NCI-H82 treated with DMSO at 0.1 percent for 48 hours (cell line): ENCODE measurements around the gene ALG2.

ENCODE experiments used
- DNase-seq: peaks from one replicate; lab custom pipeline; 2025; ENCODE audit not compliant: unreplicated experiment; lab: John Stamatoyannopoulos, UW

The ALG2 gene

GRCh38 chr9:99193466-99193821 is 28.3 kb downstream of the ALG2 start:
- no peak for DNase-seq

GRCh38 chr9:99192786-99193465 is 28.8 kb downstream of the ALG2 start:
- no peak for DNase-seq

- no peak for DNase-seq
These were observed 31.0 kb downstream of the ALG2 start for GRCh38 chr9:99190597-99191283.

- DNase-seq = no peak
These were observed 31.7 kb downstream of the ALG2 start for GRCh38 chr9:99189887-99190596.

GRCh38 chr9:99189186-99189585 is 32.6 kb downstream of the ALG2 start:
- DNase-seq = no peak

GRCh38 chr9:99187311-99187710 is 34.4 kb downstream of the ALG2 start:
- no peak for DNase-seq

- peak; percentile 63 for DNase-seq
These were observed 35.8 kb downstream of the ALG2 start for GRCh38 chr9:99185934-99186333.

GRCh38 chr9:99185348-99185632 is 36.5 kb downstream of the ALG2 start:
- no peak for DNase-seq

GRCh38 chr9:99184475-99185347 is 37.0 kb downstream of the ALG2 start:
- DNase-seq = peak; percentile 87

- DNase-seq = no peak
These were observed 37.6 kb downstream of the ALG2 start for GRCh38 chr9:99184110-99184474.

GRCh38 chr9:99183616-99184015 is 38.1 kb downstream of the ALG2 start:
- DNase-seq = no peak

- no peak for DNase-seq
These were observed 39.4 kb downstream of the ALG2 start for GRCh38 chr9:99182356-99182755.

GRCh38 chr9:99181621-99182020 is 40.1 kb downstream of the ALG2 start:
- DNase-seq = no peak

GRCh38 chr9:99181206-99181605 is 40.5 kb downstream of the ALG2 start:
- DNase-seq = no peak

- no peak for DNase-seq
These were observed 41.1 kb downstream of the ALG2 start for GRCh38 chr9:99180662-99181061.

- no peak for DNase-seq
These were observed 41.5 kb downstream of the ALG2 start for GRCh38 chr9:99180199-99180598.

GRCh38 chr9:99178912-99179872 is 42.5 kb downstream of the ALG2 start:
- DNase-seq = no peak

- no peak for DNase-seq
These were observed 44.0 kb downstream of the ALG2 start for GRCh38 chr9:99177576-99178366.

- DNase-seq = peak; percentile 95
These were observed 45.2 kb downstream of the ALG2 start for GRCh38 chr9:99176527-99177013.
